Keratinocyte (primary cell): Measurements from ENCODE around the gene MET. TPM values are rescaled to one million over a fixed set of nuclear protein-coding genes. Genes with fewer than 3 reads are reported as not detected.
A peak's percentile ranks its signal among the peaks of the same experiment; 100 is the strongest.

Source experiments
- DNase-seq: peaks from one replicate; pipeline ENCODE4 v3.0.0-alpha.2; 2011; ENCODE audit warnings: low read depth, missing footprints, low spot score
- FAIRE-seq: peaks from 2 replicates; lab custom pipeline; 2011; peaks lifted over from hg19 to GRCh38; lab: Jason Lieb, UNC
- H2AFZ ChIP-seq: 2 replicates; pipeline ENCODE4 v1.6.0; 2012; ENCODE audit warnings: low read length, control low read depth, inconsistent platforms; ENCODE audit not compliant: control insufficient read depth
- H3K27ac ChIP-seq: 2 replicates; pipeline ENCODE4 v1.5.1; 2011; ENCODE audit warnings: low read length; ENCODE audit not compliant: control insufficient read depth, insufficient read depth
- H3K27me3 ChIP-seq: 3 replicates; pipeline ENCODE4 v1.6.0; 2011; ENCODE audit warnings: low read length; ENCODE audit not compliant: control insufficient read depth, insufficient read depth; ENCODE audit errors: extremely low read depth
- H3K36me3 ChIP-seq, 2 experiments: 2 replicates in 1 of 2; 3 replicates in 1 of 2; pipeline ENCODE4 v1.5.1; 2011; ENCODE audit warnings: low read length in 2 of 2, mild to moderate bottlenecking in 1 of 2; ENCODE audit not compliant: control insufficient read depth in 2 of 2, insufficient read depth in 2 of 2; ENCODE audit errors: extremely low read depth in 1 of 2
- H3K4me1 ChIP-seq: 3 replicates; pipeline ENCODE4 v1.5.1; 2011; ENCODE audit warnings: low read length; ENCODE audit not compliant: control insufficient read depth, insufficient read depth; ENCODE audit errors: extremely low read depth
- H3K4me2 ChIP-seq: 3 replicates; pipeline ENCODE4 v1.6.0; 2011; ENCODE audit warnings: low read depth, low read length; ENCODE audit not compliant: control insufficient read depth, insufficient read depth; ENCODE audit errors: extremely low read depth
- H3K4me3 ChIP-seq, 3 experiments: fragments of 200-600 bp in 1 of 3; sonication (generic) in 1 of 3; 2 replicates in 2 of 3; 3 replicates in 1 of 3; pipeline ENCODE4 v1.5.1; 2011 to 2016; ENCODE audit warnings: low read length in 3 of 3, mild to moderate bottlenecking in 3 of 3, control low read depth in 2 of 3, inconsistent platforms in 1 of 3, low read depth in 1 of 3, mixed read lengths in 1 of 3, mixed run types in 1 of 3, moderate library complexity in 1 of 3; ENCODE audit not compliant: control insufficient read depth in 2 of 3, insufficient read depth in 2 of 3; ENCODE audit errors: extremely low read depth in 1 of 3
- H3K79me2 ChIP-seq: 2 replicates; pipeline ENCODE4 v1.6.0; 2012; ENCODE audit warnings: low read length; ENCODE audit not compliant: control insufficient read depth, insufficient read depth
- H3K9ac ChIP-seq: 3 replicates; pipeline ENCODE4 v1.6.0; 2011; ENCODE audit warnings: low read length; ENCODE audit not compliant: control insufficient read depth, insufficient read depth; ENCODE audit errors: extremely low read depth
- H3K9me1 ChIP-seq: 3 replicates; pipeline ENCODE4 v1.6.0; 2011; ENCODE audit warnings: low read length; ENCODE audit not compliant: control insufficient read depth, insufficient read depth; ENCODE audit errors: extremely low read depth
- H3K9me3 ChIP-seq: 2 replicates; pipeline ENCODE4 v1.5.1; 2012; ENCODE audit warnings: low read depth, low read length; ENCODE audit not compliant: control insufficient read depth
- H4K20me1 ChIP-seq: 3 replicates; pipeline ENCODE4 v1.6.0; 2011; ENCODE audit warnings: low read length; ENCODE audit not compliant: control insufficient read depth, insufficient read depth; ENCODE audit errors: extremely low read depth
- EZH2 ChIP-seq: IDR thresholded peaks from one replicate; pipeline ENCODE4 v1.6.1; 2012; ENCODE audit warnings: inconsistent platforms, mild to moderate bottlenecking, low read length, moderate library complexity
- dilution Hi-C: fragments of 300-500 bp; cut with MboI; formaldehyde crosslinking; loops from one replicate; pipeline ENCODE4 v1.7.0; 2020; ENCODE audit warnings: low sequenced_read_pairs; ENCODE audit not compliant: extremely low pct_ligation_motif_present
- polyA plus RNA-seq, 5 experiments: library from polyadenylated mRNA; depleted of rRNA in 3 of 5; stranded (reverse) in 3 of 5; stranded (forward) in 1 of 5; unstranded in 1 of 5; fragments of >200 nt; gene quantifications; 1 replicate in 1 of 5; 2 replicates in 3 of 5; 3 replicates in 1 of 5; pipeline versions ENCODE4 v1.2.1 to v1.2.3, GENCODE V29; 2011 to 2012; ENCODE audit warnings: missing spikeins in 2 of 5, low read depth in 1 of 5, low replicate concordance in 1 of 5
- TF ChIP-seq, protein P1 (sequence below), 3 experiments: IDR thresholded peaks in 1 of 3; conservative IDR thresholded peaks in 1 of 3; optimal IDR thresholded peaks in 1 of 3; 2 replicates in 2 of 3; 3 replicates in 1 of 3; pipeline versions ENCODE3 to v1.5.1; 2011; ENCODE audit warnings: low read length in 3 of 3, mild to moderate bottlenecking in 3 of 3, moderate library complexity in 2 of 3, control low read depth in 1 of 3, inconsistent platforms in 1 of 3; ENCODE audit not compliant: insufficient read depth in 2 of 3; ENCODE audit errors: extremely low read depth in 1 of 3

Gene MET
- polyA plus RNA-seq, 1 donor (not counting 4 experiments of a cell fraction or from before 2014, with no cell fraction given) = 117 TPM

DNA sequence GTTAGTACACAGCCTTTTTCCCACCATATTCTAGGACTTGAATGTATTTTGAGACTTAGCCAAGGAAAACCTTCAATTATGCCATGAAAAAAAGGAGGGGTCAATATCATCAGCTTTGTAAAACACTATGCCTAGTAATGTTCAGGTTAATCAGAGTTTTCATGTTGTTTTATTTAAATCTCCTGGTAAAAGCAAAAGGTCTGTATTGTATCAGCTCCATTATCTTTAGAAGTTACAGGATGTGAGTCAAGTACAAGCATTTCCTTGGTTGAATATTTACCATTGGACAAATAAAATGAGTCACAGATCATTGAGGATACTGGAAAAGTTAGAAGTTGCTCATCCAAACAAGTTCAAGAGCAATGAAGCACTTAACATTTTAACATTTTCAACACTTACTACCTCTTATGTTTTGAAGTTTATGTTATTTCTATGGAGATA lies 100.4 kb downstream of the MET start:
- Histone ChIP-seq H2AFZ (no peak overlapping the region), H3K9ac (no peak overlapping the region), H3K9me3 (no peaks in the 10 kb centered on the region), H3K9me1 (no peaks in the 10 kb centered on the region), H3K27ac (peak overlapping the region; percentile 77), H3K79me2 (no peaks in the 10 kb centered on the region), H3K36me3 (peaks cover 9 to 43% of the 10 kb centered on the region in 2 experiments), H3K4me2 (peak overlapping the region; percentile 18), H4K20me1 (no peaks in the 10 kb centered on the region), H3K4me3 (no peak overlapping the region), H3K27me3 (no peaks in the 10 kb centered on the region), H3K4me1 (peaks cover 42% of the 10 kb centered on the region)
- FAIRE-seq = peak; percentile 90
- dilution Hi-C loops = no loop called here
- DNase-seq = peak; percentile 42
- TF ChIP-seq EZH2 = no peak
- TF ChIP-seq, protein P1, sequence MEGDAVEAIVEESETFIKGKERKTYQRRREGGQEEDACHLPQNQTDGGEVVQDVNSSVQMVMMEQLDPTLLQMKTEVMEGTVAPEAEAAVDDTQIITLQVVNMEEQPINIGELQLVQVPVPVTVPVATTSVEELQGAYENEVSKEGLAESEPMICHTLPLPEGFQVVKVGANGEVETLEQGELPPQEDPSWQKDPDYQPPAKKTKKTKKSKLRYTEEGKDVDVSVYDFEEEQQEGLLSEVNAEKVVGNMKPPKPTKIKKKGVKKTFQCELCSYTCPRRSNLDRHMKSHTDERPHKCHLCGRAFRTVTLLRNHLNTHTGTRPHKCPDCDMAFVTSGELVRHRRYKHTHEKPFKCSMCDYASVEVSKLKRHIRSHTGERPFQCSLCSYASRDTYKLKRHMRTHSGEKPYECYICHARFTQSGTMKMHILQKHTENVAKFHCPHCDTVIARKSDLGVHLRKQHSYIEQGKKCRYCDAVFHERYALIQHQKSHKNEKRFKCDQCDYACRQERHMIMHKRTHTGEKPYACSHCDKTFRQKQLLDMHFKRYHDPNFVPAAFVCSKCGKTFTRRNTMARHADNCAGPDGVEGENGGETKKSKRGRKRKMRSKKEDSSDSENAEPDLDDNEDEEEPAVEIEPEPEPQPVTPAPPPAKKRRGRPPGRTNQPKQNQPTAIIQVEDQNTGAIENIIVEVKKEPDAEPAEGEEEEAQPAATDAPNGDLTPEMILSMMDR (optimal IDR thresholded peaks at IDR 0.05 in 1 of 3, IDR thresholded peaks at IDR 0.05 in 1 of 3, conservative IDR thresholded peaks at IDR 0.05 in 1 of 3; ENCODE audit: extremely low read depth in 1 of 3, insufficient read depth in 2 of 3, low read length in 3 of 3) = no peak

DNA sequence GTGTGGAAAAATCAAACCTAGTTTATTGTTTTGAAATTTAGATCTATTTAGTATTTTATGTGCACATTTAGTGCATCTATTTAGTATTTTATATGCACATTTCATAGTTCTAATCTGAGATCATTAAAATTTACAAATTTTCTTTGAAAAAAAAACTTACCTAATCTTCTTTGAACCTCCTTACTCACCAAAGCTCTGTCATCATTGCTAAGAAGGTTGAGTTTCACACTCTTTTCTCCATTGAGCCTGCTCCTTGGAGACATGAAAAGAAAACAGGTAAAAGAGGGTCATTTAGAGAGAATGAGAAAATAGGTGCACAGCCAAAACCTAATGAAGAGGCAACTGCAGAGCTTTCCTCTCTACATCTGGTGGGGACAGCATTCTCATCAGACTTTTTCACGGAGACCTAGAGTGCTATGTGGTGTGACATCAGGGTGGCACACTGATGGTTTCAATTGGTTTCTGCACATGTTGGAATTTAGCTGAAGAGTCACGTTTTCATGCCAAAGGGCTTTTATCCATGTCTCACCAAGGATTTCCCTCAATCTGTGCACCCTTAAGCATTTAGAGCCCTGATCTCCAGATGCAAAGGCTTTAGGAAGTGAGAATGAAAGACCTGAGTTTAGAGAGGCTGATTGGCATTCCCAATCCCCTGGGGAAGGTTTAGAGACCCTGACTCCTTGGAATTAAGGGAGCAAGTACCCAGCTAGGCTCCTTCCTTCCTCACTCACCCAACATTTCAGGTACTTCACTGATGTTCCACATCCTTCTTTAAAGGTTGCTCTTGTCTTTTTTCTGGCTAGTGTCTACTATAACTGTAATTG lies 101.1 kb downstream of the MET start:
- Histone ChIP-seq H3K4me3 (no peak overlapping the region), H3K36me3 (peaks cover 10 to 48% of the 10 kb centered on the region in 2 experiments), H3K9me1 (no peaks in the 10 kb centered on the region), H4K20me1 (no peaks in the 10 kb centered on the region), H3K4me1 (peaks cover 49% of the 10 kb centered on the region), H3K27ac (peak overlapping the region; percentile 77), H3K4me2 (peak overlapping the region; percentile 18), H2AFZ (no peak overlapping the region), H3K9me3 (no peaks in the 10 kb centered on the region), H3K9ac (no peak overlapping the region), H3K79me2 (no peaks in the 10 kb centered on the region), H3K27me3 (no peaks in the 10 kb centered on the region)
- TF ChIP-seq EZH2 = no peak
- TF ChIP-seq, protein P1 (optimal IDR thresholded peaks at IDR 0.05 in 1 of 3, IDR thresholded peaks at IDR 0.05 in 1 of 3, conservative IDR thresholded peaks at IDR 0.05 in 1 of 3; ENCODE audit: extremely low read depth in 1 of 3, insufficient read depth in 2 of 3, low read length in 3 of 3) = no peak
- DNase-seq (no peak), FAIRE-seq (peak; percentile 78)
- dilution Hi-C loops = no loop called here
